ENCODE measurements around the gene MCTP1. TPM values are rescaled to one million over a fixed set of nuclear protein-coding genes. Genes with fewer than 3 reads are reported as not detected.

Gene MCTP1
- total and polyA plus RNA-seq, 2 of the 8 experiments (the other 6 are each of a cell fraction or from before 2014, with no cell fraction given): 0.56 to 3.4 TPM

DNA sequence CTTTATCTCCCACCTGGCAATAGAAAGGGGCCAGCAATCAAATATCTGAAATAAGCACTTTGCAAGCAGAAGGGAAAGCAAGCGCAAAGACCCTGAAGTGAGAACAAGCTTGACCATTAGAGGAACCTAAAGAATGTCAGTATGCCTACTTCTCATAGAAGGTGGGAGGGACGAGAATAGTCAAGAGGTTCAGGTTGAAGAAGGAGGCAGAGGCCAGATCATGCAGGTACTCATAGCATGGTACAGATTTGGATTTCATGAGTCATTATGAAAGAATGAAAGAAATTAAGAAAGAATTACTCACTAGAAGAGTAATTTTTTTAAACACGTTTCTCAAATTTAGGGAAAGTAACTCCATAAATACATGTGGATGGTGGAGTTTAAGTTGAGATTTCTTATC, 33.7 kb downstream of the MCTP1 start (continued):
- TF ChIP-seq, protein P1, sequence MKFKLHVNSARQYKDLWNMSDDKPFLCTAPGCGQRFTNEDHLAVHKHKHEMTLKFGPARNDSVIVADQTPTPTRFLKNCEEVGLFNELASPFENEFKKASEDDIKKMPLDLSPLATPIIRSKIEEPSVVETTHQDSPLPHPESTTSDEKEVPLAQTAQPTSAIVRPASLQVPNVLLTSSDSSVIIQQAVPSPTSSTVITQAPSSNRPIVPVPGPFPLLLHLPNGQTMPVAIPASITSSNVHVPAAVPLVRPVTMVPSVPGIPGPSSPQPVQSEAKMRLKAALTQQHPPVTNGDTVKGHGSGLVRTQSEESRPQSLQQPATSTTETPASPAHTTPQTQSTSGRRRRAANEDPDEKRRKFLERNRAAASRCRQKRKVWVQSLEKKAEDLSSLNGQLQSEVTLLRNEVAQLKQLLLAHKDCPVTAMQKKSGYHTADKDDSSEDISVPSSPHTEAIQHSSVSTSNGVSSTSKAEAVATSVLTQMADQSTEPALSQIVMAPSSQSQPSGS (IDR thresholded peaks at IDR 0.05; ENCODE audit: low read length): no peak
- TF ChIP-seq FOSL1 (IDR thresholded peaks at IDR 0.05; ENCODE audit: insufficient read depth, low read depth, low read length): no peak
- TF ChIP-seq, protein P2, sequence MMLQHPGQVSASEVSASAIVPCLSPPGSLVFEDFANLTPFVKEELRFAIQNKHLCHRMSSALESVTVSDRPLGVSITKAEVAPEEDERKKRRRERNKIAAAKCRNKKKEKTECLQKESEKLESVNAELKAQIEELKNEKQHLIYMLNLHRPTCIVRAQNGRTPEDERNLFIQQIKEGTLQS (IDR thresholded peaks at IDR 0.05; ENCODE audit: insufficient read depth, low read depth, low read length): no peak
- TF ChIP-seq MAFK (IDR thresholded peaks at IDR 0.05; ENCODE audit: low read depth, low read length): no peak
- TF ChIP-seq BCL11A (IDR thresholded peaks at IDR 0.05; ENCODE audit: low read depth in 2 of 2, low read length in 2 of 2): no peak
- no peak for TF ChIP-seq HDAC6 (IDR thresholded peaks at IDR 0.05; ENCODE audit: low read depth, low read length)

All from H1 (cell line).